UCSD-AML1 (cell line): ENCODE measurements around the gene VAT1.

Experiments
- DNase-seq: peaks from one replicate; lab custom pipeline; 2025; ENCODE audit not compliant: unreplicated experiment; lab: John Stamatoyannopoulos, UW

VAT1 gene

DNA sequence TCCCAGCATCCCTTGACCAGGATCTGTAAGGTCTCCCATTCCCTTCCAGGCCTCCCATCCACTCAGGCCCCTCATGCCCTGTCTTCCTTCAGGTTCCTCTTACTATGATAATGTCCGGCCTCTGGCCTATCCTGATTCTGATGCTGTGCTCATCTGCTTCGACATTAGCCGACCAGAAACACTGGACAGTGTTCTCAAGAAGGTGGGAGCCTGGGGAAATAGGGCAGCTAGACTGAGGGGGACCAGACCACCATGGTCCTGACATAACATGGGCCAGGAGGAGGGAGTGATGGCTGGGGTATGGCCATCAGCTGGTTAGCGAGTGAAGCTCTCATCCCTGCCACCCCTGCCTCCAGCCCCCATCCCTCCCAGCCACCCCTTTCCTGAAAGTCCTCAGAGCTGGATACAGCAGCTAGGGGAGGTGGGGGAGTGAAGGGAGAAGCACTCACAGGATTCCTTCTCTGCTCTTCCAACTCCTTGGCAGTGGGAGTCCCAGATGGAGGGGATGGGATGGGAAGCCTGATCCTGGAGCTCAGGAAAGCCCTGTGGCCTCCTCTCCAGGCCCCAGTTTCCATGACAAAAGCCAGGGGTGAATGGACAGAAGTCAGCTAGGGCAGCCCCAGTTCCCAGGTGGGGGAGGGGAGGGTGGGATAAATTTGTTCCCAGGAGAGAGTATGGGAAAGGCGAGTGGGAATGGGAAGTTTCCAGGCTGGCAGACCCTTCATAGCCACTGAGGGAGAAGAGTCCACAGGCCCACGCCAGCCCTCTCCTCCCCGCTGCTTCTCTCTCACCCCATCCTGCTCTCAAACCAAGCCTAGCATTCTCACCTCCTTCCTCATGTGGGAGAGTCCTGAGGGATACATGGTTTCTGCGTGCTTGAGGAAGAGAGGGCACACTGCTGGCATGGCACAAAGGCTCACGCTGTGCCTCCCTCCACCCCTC lies 5.2 kb upstream of the VAT1 start:
- DNase-seq: no peak

GRCh38 chr17:43026595-43026994 lies 4.4 kb upstream of the VAT1 start:
- DNase-seq: no peak

GRCh38 chr17:43025766-43026537 lies 3.8 kb upstream of the VAT1 start:
- no peak for DNase-seq

- DNase-seq: no peak
Measured at GRCh38 chr17:43025290-43025657, 3.1 kb upstream of the VAT1 start.

GRCh38 chr17:43024407-43025289 lies 2.5 kb upstream of the VAT1 start, which contains the start of gene RND2:
Gene RND2 (plus strand): TSS chr17:43025231. CDS start chr17:43025348, 117 bp downstream.
- peak; percentile 84 for DNase-seq

DNA sequence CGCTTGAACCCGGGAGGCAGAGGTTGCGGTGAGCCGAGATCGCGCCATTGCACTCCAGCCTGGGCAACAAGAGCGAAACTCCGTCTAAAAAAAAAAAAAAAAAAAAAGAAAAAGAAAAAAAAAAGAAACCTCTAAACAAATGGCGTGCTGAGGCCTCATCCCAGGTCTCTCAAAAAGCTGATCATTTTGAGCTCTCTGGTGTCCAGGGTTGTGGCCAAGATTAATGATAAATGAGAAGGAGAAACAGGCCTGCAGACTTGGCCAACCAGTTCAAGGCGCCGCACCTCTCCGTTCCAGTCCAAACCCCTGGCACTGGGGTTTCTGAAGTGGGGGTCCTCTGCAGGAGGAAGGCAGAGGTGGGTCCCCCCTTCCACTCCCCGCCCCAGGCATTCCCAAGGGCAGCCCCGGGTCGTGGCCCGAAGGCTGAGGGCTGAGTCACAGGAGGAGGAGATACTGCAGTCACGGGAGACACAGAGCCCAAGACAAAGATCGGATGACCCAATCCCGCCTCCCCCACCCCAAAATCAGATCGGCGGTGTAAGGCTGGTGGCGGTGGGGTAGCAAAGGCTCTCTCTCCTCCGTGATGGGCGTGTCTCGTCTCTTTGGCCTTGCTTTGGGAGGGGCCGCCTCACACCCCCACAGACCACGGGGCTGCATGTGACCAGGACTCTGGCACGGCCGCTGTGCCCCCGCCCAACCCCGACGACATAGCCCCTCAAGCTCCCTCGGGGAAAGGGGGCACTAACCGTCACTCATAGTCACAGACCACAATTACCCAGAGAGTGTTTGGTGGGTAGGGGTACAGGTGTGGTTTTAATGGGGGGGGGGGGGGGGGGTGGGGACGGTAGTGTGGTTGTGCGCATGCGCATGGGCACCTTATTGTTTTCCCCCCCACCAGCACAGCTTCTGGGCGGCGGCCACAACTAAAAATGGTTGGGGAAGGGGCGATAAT lies 1.1 kb downstream of the VAT1 start:
- DNase-seq: peak; percentile 58

- peak; percentile 63 for DNase-seq
Measured at GRCh38 chr17:43020030-43020621, 2.1 kb downstream of the VAT1 start.

GRCh38 chr17:43019418-43019817 lies 2.8 kb downstream of the VAT1 start:
- DNase-seq: no peak

- no peak for DNase-seq
Measured at GRCh38 chr17:43018932-43019331, 3.3 kb downstream of the VAT1 start.

DNA sequence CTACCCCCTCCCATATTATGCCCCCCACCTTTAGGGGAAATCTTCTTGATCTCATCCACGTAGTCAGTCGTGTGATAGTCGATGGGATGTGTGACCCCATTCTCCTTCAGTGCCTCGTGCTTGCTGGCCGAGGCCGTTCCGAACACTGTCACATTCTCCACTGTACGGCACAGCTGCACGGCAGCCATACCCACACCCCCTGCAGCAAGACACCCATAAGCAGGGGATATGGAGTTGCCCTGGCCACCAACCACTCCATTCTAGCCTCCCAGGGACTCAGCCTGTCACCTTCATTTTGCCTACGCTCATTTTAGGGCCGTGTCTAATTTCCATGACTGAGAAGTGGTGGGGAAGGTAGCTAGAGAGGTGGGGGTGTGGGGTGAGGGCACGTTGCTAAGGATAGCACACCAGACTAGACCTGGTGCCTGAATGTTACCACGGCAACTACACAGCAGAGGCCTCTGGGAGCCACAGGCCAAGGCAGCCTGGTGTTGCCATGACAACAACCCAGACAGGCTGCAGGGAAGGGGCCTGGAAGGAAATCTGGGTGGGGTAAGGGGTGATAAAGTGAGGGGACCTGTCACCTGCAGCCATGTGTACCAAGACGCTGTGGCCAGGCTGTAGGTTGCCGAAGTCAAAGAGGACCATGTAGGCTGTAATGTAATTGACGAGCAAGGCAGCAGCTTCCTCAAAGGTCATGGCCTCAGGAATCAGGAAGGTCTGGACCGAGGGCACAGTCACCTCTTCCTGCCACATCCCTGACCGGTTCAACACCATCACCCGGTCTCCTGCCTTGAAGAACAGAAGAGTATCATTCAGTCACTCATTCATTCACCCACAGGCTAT lies 4.0 kb downstream of the VAT1 start:
- DNase-seq: peak; percentile 44

DNA sequence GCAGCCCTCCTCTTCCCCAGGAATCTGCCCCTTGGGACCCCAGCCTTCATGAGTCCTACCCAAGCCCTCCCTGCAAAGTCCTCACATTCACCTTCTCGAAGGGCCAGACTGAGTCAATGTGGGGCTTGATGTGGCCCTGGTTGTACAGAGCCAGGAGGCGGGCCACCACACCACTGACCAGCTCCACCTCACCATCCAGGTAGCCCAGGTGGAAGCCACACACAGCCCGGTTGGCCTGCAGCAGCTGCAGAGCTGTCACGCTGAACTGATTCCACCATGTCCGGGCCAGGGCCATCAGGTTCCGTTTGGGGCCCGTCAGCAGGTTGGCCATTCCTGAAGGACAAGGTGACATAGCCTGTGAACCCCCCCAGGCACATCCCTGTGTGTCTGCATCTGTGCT lies 6.0 kb downstream of the VAT1 start:
- no peak for DNase-seq

DNA sequence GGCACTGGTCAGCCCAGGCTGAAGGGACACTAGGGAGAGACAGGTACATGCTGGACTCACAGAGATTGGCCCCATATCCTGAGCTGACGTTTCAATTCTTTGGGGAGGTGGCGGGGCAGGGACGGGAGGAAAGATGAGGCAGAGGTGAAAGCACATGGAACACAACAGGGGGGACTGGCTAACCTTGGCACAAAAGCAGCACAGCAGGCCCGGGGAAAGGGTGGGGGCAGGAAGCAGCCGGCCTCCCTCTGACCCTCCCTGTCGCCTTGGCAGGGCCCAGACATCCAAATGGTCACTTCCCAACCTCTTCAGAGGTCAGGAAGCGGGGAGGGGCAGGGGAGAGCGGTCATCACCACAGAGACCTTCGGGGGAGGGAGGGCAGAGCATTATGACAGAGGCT lies 6.6 kb downstream of the VAT1 start:
- no peak for DNase-seq

DNA sequence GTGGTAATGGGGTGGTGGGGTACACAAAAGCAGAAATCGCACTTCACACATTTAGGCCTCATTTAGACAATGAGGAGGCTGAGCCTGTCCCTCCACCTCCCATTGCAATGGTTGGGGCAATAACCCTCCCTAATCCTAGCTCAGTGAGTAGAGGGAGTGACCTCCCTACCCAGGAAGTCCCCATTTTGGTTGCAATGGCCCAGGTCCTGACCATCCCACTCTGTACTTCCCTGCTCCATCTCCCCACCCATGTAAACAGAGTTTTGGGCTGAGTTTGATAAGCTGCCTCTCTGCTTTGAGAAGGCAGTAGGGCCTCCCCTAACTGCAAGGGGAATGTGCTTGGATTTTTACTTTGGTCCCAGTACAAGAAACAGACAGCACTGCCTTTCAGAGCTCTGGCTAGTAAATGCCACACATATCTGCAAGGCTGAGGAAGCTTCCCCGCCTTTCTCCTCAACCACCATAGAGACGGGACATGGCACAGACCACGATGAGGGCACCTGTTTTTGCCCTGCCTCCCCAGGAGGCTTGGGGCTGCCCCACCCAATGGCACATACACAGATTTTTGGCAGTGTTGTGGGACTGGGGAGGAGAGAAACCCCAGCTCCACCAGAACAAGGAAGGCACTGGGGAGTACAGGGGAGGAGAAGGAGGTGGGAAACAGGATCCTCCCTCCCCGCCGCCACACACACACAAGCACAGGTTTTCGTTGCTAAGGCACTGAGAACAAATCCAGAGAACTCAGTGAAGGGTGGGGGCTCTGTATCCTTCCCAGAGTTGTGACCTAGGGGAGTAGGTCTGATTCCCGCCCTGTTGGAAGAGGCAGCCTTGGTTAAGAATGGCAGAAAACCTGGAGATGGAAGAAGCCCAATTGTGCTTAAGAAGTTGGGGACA lies 7.3 kb downstream of the VAT1 start:
- no peak for DNase-seq

GRCh38 chr17:43014020-43014648 lies 8.1 kb downstream of the VAT1 start:
- no peak for DNase-seq

- DNase-seq: no peak
Measured at GRCh38 chr17:43013296-43013695, 8.9 kb downstream of the VAT1 start.

GRCh38 chr17:43011728-43012472 lies 10.3 kb downstream of the VAT1 start:
- DNase-seq: no peak
